Mesenchymal stem cell (in vitro differentiated cells and primary cell): Measurements from ENCODE around the gene NGFR.

Experiments used
- DNase-seq: peaks from one replicate; pipeline ENCODE4 v3.0.0-alpha.2; 2013
- H2AFZ ChIP-seq: one replicate; pipeline ENCODE4 v1.6.1; 2013; ENCODE audit warnings: low read depth, mild to moderate bottlenecking, control low read depth, inconsistent platforms, low read length, moderate library complexity
- H2AK5ac ChIP-seq: 2 replicates; pipeline ENCODE4 v1.6.1; 2013; ENCODE audit warnings: low read length, moderate library complexity, mild to moderate bottlenecking, inconsistent platforms; ENCODE audit not compliant: severe bottlenecking
- H2BK120ac ChIP-seq: one replicate; pipeline ENCODE4 v1.6.1; 2013; ENCODE audit warnings: low read depth, mild to moderate bottlenecking, inconsistent platforms, low read length, moderate library complexity
- H2BK12ac ChIP-seq, 2 experiments: one replicate each; pipeline ENCODE4 v1.6.1; 2013; ENCODE audit warnings: inconsistent platforms in 2 of 2, low read length in 2 of 2, mild to moderate bottlenecking in 2 of 2, moderate library complexity in 2 of 2, control low read depth in 1 of 2
- H2BK15ac ChIP-seq: one replicate; pipeline ENCODE4 v1.6.1; 2013; ENCODE audit warnings: mild to moderate bottlenecking, low read depth, inconsistent platforms; ENCODE audit not compliant: poor library complexity, severe bottlenecking
- H2BK5ac ChIP-seq: 2 replicates; pipeline ENCODE4 v1.6.1; 2013; ENCODE audit warnings: low read depth, mild to moderate bottlenecking, low read length, control low read depth, inconsistent platforms; ENCODE audit not compliant: poor library complexity, severe bottlenecking
- H3K14ac ChIP-seq, 2 experiments: one replicate each; pipeline ENCODE4 v1.6.1; 2013; ENCODE audit warnings: inconsistent platforms in 2 of 2, low read length in 2 of 2, control low read depth in 1 of 2, mild to moderate bottlenecking in 1 of 2, moderate library complexity in 1 of 2
- H3K18ac ChIP-seq, 2 experiments: one replicate each; pipeline ENCODE4 v1.6.1; 2013; ENCODE audit warnings: inconsistent platforms in 2 of 2, low read length in 2 of 2, control low read depth in 1 of 2, low read depth in 1 of 2, mild to moderate bottlenecking in 1 of 2
- H3K23ac ChIP-seq, 2 experiments: one replicate each; pipeline ENCODE4 v1.6.1; 2013; ENCODE audit warnings: inconsistent platforms in 2 of 2, low read length in 2 of 2, mild to moderate bottlenecking in 2 of 2, moderate library complexity in 2 of 2, control low read depth in 1 of 2
- H3K27ac ChIP-seq: 2 replicates; pipeline ENCODE4 v1.5.1; 2013; ENCODE audit warnings: mild to moderate bottlenecking, moderate library complexity, low read length, control low read depth, inconsistent platforms; ENCODE audit not compliant: poor library complexity, severe bottlenecking
- H3K27me3 ChIP-seq, 2 experiments: 2 replicates each; pipeline versions ENCODE4 v1.6.1 to v1.7.0; 2013; ENCODE audit warnings: low read length in 2 of 2, mild to moderate bottlenecking in 2 of 2, moderate library complexity in 2 of 2, control low read depth in 1 of 2, inconsistent platforms in 1 of 2; ENCODE audit not compliant: control insufficient read depth in 1 of 2, insufficient read depth in 1 of 2
- H3K36me3 ChIP-seq, 2 experiments: 2 replicates each; pipeline versions ENCODE4 v1.6.1 to v1.7.0; 2013; ENCODE audit warnings: low read length in 2 of 2, control low read depth in 1 of 2, inconsistent platforms in 1 of 2, low read depth in 1 of 2, mild to moderate bottlenecking in 1 of 2; ENCODE audit not compliant: insufficient read depth in 2 of 2, control insufficient read depth in 1 of 2
- H3K4ac ChIP-seq, 2 experiments: one replicate each; pipeline ENCODE4 v1.6.1; 2013; ENCODE audit warnings: inconsistent platforms in 2 of 2, low read length in 2 of 2, mild to moderate bottlenecking in 2 of 2, moderate library complexity in 2 of 2, control low read depth in 1 of 2, low read depth in 1 of 2
- H3K4me1 ChIP-seq: 2 replicates; pipeline ENCODE4 v1.6.1; 2013; ENCODE audit warnings: low read depth, low read length, control low read depth; ENCODE audit not compliant: control insufficient read depth, insufficient read depth
- H3K4me2 ChIP-seq: 2 replicates; pipeline ENCODE4 v1.6.1; 2013; ENCODE audit warnings: low read length, mild to moderate bottlenecking, inconsistent platforms; ENCODE audit not compliant: poor library complexity, severe bottlenecking
- H3K4me3 ChIP-seq, 2 experiments: 2 replicates each; pipeline versions ENCODE4 v1.5.1 to v1.7.0; 2013; ENCODE audit warnings: low read length in 2 of 2, mild to moderate bottlenecking in 2 of 2, control low read depth in 1 of 2, low read depth in 1 of 2; ENCODE audit not compliant: insufficient read depth in 1 of 2
- H3K79me1 ChIP-seq: replicated peaks from 2 replicates; pipeline ENCODE4 v1.6.1; 2013; ENCODE audit warnings: mild to moderate bottlenecking, control low read depth, low read length, inconsistent platforms; ENCODE audit not compliant: poor library complexity, severe bottlenecking
- H3K9ac ChIP-seq: 2 replicates; pipeline ENCODE4 v1.7.0; 2013; ENCODE audit warnings: mild to moderate bottlenecking, low read length, moderate library complexity
- H3K9me3 ChIP-seq: 2 replicates; pipeline ENCODE4 v1.7.0; 2013; ENCODE audit warnings: mild to moderate bottlenecking, low read length; ENCODE audit not compliant: control insufficient read depth
- H4K8ac ChIP-seq: one replicate; pipeline ENCODE4 v1.6.1; 2013; ENCODE audit warnings: inconsistent platforms, mild to moderate bottlenecking, low read length, moderate library complexity
- H4K91ac ChIP-seq: one replicate; pipeline ENCODE4 v1.6.1; 2013; ENCODE audit warnings: mild to moderate bottlenecking, low read length, inconsistent platforms
- WGBS: methylation state at CpG from one replicate; pipeline ENCODE4 v1.1.7; 2013; ENCODE audit warnings: mixed read lengths; 5-methylcytosine and 5-hydroxymethylcytosine counted together

Gene NGFR

DNA sequence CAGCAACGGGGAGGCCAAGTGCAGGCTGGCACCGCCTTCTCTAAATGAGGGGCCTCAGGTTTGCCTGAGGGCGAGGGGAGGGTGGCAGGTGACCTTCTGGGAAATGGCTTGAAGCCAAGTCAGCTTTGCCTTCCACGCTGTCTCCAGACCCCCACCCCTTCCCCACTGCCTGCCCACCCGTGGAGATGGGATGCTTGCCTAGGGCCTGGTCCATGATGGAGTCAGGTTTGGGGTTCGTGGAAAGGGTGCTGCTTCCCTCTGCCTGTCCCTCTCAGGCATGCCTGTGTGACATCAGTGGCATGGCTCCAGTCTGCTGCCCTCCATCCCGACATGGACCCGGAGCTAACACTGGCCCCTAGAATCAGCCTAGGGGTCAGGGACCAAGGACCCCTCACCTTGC lies 18.5 kb downstream of the NGFR start:
- no peaks in the 10 kb centered on the region for H3K9me3 ChIP-seq
- DNase-seq = no peak

DNA sequence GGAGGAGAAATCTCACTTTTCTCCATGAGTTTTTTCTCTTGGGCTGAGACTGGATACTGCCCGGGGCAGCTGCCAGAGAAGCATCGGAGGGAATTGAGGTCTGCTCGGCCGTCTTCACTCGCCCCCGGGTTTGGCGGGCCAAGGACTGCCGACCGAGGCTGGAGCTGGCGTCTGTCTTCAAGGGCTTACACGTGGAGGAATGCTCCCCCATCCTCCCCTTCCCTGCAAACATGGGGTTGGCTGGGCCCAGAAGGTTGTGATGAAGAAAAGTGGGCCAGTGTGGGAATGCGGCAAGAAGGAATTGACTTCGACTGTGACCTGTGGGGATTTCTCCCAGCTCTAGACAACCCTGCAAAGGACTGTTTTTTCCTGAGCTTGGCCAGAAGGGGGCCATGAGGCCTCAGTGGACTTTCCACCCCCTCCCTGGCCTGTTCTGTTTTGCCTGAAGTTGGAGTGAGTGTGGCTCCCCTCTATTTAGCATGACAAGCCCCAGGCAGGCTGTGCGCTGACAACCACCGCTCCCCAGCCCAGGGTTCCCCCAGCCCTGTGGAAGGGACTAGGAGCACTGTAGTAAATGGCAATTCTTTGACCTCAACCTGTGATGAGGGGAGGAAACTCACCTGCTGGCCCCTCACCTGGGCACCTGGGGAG lies 19.1 kb downstream of the NGFR start:
- WGBS = 78% methylated on average over 11 of the region's 15 CpGs
- H2BK15ac ChIP-seq = peak overlapping the region; percentile 85

More for the DNA sequence above, 18.5 kb downstream of the NGFR start:
- WGBS = 97% methylated on average over 7 of the region's 8 CpGs
- H3K4me2 ChIP-seq = no peak overlapping the region
- no peak overlapping the region for H3K14ac ChIP-seq
- H2BK12ac ChIP-seq = peak overlapping the region in 1 of 2 experiments; percentile 12
- H4K8ac ChIP-seq = no peak overlapping the region
- H2AFZ ChIP-seq = no peak overlapping the region
- no peak overlapping the region for H2BK5ac ChIP-seq
- no peak overlapping the region for H3K9ac ChIP-seq
- no peak overlapping the region for H3K18ac ChIP-seq
- H4K91ac ChIP-seq = no peak overlapping the region
- H2BK15ac ChIP-seq = no peak overlapping the region
- no peak overlapping the region for H2AK5ac ChIP-seq
- H3K79me1 ChIP-seq = no peaks in the 10 kb centered on the region
- H3K4me3 ChIP-seq = no peak overlapping the region
- H3K27ac ChIP-seq = no peak overlapping the region
- H2BK120ac ChIP-seq = no peak overlapping the region
- H3K27me3 ChIP-seq = peaks cover 16 to 50% of the 10 kb centered on the region in 2 experiments
- H3K4ac ChIP-seq = no peak overlapping the region
- no peaks in the 10 kb centered on the region for H3K36me3 ChIP-seq
- no peak overlapping the region for H3K23ac ChIP-seq
- H3K4me1 ChIP-seq = peaks cover 36% of the 10 kb centered on the region

DNA sequence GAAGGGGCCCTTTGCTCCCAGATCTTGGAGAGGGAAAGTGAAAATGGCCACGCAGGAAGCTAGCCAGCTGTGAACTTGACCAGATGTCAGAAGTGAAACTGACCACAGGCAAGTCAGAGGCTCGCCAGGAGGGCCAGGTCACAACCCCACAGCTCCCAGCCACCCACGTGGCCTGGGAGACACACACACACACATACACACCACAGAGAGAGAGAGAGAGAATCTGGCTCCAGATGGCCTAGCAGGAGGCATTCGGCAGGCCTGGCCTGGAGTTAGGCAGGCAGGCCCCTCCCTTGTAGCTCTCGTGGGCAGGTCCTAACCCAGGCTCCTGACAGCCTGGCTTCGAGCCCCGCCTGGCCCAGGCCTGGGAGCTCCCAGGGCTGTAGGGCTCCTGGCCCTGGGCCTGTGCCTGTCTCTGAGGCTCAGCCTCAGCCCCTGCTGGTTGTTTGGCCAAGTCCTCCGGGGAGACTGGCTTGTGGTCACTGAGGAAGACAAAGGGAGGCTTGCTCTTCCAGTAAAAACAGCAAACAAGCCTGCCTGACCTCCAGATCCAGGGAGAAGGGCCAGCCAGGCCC lies 20.2 kb downstream of the NGFR start:
- Histone ChIP-seq H2BK5ac (peak overlapping the region; percentile 35), H2AK5ac (peak overlapping the region; percentile 74), H2BK15ac (peak overlapping the region; percentile 95), H3K27ac (peak overlapping the region; percentile 88), H3K9me3 (no peaks in the 10 kb centered on the region), H3K14ac (peak overlapping the region in 1 of 2 experiments; percentile 18), H3K36me3 (no peaks in the 10 kb centered on the region), H3K18ac (peak overlapping the region; percentile 91 to 95), H3K23ac (peak overlapping the region in 1 of 2 experiments; percentile 76), H3K4me2 (peak overlapping the region; percentile 20), H2AFZ (peak overlapping the region; percentile 54), H4K91ac (peak overlapping the region; percentile 83), H3K4me1 (peaks cover 30% of the 10 kb centered on the region), H4K8ac (peak overlapping the region; percentile 78), H3K9ac (peak overlapping the region; percentile 73), H2BK120ac (peak overlapping the region; percentile 64), H3K4ac (peak overlapping the region; percentile 9 to 47), H3K4me3 (peak overlapping the region in 1 of 2 experiments; percentile 41), H3K79me1 (no peaks in the 10 kb centered on the region), H2BK12ac (peak overlapping the region in 1 of 2 experiments; percentile 97), H3K27me3 (peaks cover 20 to 44% of the 10 kb centered on the region in 2 experiments)
- 5% methylated on average over 8 of the region's 8 CpGs for WGBS
- DNase-seq = peak; percentile 98

More for the DNA sequence above, 19.1 kb downstream of the NGFR start:
- Histone ChIP-seq H3K18ac (peak overlapping the region in 1 of 2 experiments; percentile 71), H3K4me1 (peaks cover 33% of the 10 kb centered on the region), H3K27me3 (peaks cover 10 to 45% of the 10 kb centered on the region in 2 experiments), H2AK5ac (peak overlapping the region; percentile 84), H3K4ac (peak overlapping the region; percentile 56 to 59), H2BK12ac (peak overlapping the region; percentile 56 to 75), H4K91ac (peak overlapping the region; percentile 62), H4K8ac (peak overlapping the region; percentile 45), H3K4me2 (no peak overlapping the region), H3K36me3 (no peaks in the 10 kb centered on the region), H2BK120ac (no peak overlapping the region), H3K27ac (no peak overlapping the region), H3K4me3 (no peak overlapping the region), H3K23ac (no peak overlapping the region), H3K14ac (no peak overlapping the region), H2AFZ (no peak overlapping the region), H2BK5ac (no peak overlapping the region), H3K79me1 (no peaks in the 10 kb centered on the region), H3K9ac (no peak overlapping the region), H3K9me3 (no peaks in the 10 kb centered on the region)
- peak; percentile 60 for DNase-seq

GRCh38 chr17:49516180-49516579 lies 21.1 kb downstream of the NGFR start:
- Histone ChIP-seq H3K36me3 (no peaks in the 10 kb centered on the region), H3K27me3 (peaks cover 29 to 49% of the 10 kb centered on the region in 2 experiments), H3K79me1 (no peaks in the 10 kb centered on the region), H2BK15ac (no peak overlapping the region), H2BK120ac (peak overlapping the region; percentile 39), H3K23ac (no peak overlapping the region), H3K27ac (no peak overlapping the region), H3K9me3 (no peaks in the 10 kb centered on the region), H3K18ac (peak overlapping the region; percentile 91 to 95), H2BK5ac (no peak overlapping the region), H3K9ac (peak overlapping the region; percentile 73), H4K91ac (peak overlapping the region; percentile 64), H3K14ac (peak overlapping the region in 1 of 2 experiments; percentile 26), H4K8ac (peak overlapping the region; percentile 12), H2AK5ac (peak overlapping the region; percentile 74), H2AFZ (peak overlapping the region; percentile 18), H3K4me2 (no peak overlapping the region), H2BK12ac (peak overlapping the region in 1 of 2 experiments; percentile 97), H3K4ac (peak overlapping the region in 1 of 2 experiments; percentile 47), H3K4me3 (no peak overlapping the region), H3K4me1 (peaks cover 30% of the 10 kb centered on the region)
- 75% methylated on average over 5 of the region's 5 CpGs for WGBS
- DNase-seq = no peak
